Stimulated activated CD8-positive, alpha-beta memory T cell treated with anti-CD3 and anti-CD28 coated beads, Interleukin-2, amount 100 ng/mL, for 48 hours (primary cell): ENCODE measurements around the gene FKBP14.
"Not testable (repeated sequence)": the region's sequence is repeated elsewhere in the genome, so short reads cannot be mapped to it uniquely, and the experiment has no call there.

ENCODE experiments used
- DNase-seq, 2 donors: peaks; one replicate each; pipeline ENCODE4 v3.0.0-alpha.2; 2020; ENCODE audit warnings: low read depth in 2 of 2

The FKBP14 gene

GRCh38 chr7:29990931-29991330 is 35.6 kb downstream of the FKBP14 start:
- no peak for DNase-seq

GRCh38 chr7:29989257-29989995 is 37.1 kb downstream of the FKBP14 start, which contains the start of gene SCRN1:
Gene SCRN1, minus strand, starts transcription at chr7:29989801. Its CDS starts 20,734 bp downstream, at chr7:29969067.
- DNase-seq = no peak

GRCh38 chr7:29988424-29989256 is 37.9 kb downstream of the FKBP14 start:
- DNase-seq = no peak

- DNase-seq = no peak
These were observed 38.6 kb downstream of the FKBP14 start for GRCh38 chr7:29987811-29988317.

- no peak for DNase-seq
These were observed 39.4 kb downstream of the FKBP14 start for GRCh38 chr7:29987083-29987482.

- DNase-seq = no peak
These were observed 46.4 kb downstream of the FKBP14 start for GRCh38 chr7:29980151-29980550.

GRCh38 chr7:29977886-29978651 is 48.4 kb downstream of the FKBP14 start:
- DNase-seq = no peak

GRCh38 chr7:29976673-29977415 is 49.7 kb downstream of the FKBP14 start:
- no peak for DNase-seq

- DNase-seq = no peak
These were observed 50.2 kb downstream of the FKBP14 start for GRCh38 chr7:29976266-29976665.

GRCh38 chr7:29975561-29975960 is 50.9 kb downstream of the FKBP14 start:
- DNase-seq = no peak

- DNase-seq = no peak
These were observed 52.2 kb downstream of the FKBP14 start for GRCh38 chr7:29974286-29974685.

- DNase-seq = no peak
These were observed 54.2 kb downstream of the FKBP14 start for GRCh38 chr7:29972315-29972669.

- DNase-seq = no peak
These were observed 54.8 kb downstream of the FKBP14 start for GRCh38 chr7:29971566-29972314.

- DNase-seq = no peak
These were observed 56.3 kb downstream of the FKBP14 start for GRCh38 chr7:29970158-29970557.

GRCh38 chr7:29969738-29970137 is 56.8 kb downstream of the FKBP14 start:
- DNase-seq = no peak

GRCh38 chr7:29968683-29969395 is 57.7 kb downstream of the FKBP14 start:
- no peak for DNase-seq

GRCh38 chr7:29965030-29965429 is 61.5 kb downstream of the FKBP14 start:
- no peak for DNase-seq

- no peak for DNase-seq
These were observed 64.5 kb downstream of the FKBP14 start for GRCh38 chr7:29962035-29962434.

- DNase-seq = not testable (repeated sequence)
These were observed 64.9 kb downstream of the FKBP14 start for GRCh38 chr7:29961611-29962010.
